ENCODE results near the gene S100A6.

DNA sequence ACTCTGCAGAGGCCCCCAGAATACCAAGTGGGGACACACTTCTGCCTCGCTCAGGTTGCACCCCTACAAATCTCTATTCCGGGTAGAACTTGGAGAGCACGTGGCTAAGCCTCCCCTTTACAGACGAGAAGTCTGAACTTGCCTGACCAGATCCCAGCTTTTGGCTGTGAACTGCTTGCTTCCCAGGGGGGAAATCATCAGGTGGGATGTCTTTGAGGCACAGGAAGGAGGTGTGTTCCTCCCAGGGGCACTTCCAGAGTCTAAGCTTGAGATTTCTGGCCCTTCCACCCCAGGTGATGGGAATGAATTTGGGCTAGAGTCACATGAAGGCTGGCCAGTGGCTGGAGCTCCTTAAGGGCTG, 14.6 kb upstream of the S100A6 start:
- TF ChIP-seq, protein P1, sequence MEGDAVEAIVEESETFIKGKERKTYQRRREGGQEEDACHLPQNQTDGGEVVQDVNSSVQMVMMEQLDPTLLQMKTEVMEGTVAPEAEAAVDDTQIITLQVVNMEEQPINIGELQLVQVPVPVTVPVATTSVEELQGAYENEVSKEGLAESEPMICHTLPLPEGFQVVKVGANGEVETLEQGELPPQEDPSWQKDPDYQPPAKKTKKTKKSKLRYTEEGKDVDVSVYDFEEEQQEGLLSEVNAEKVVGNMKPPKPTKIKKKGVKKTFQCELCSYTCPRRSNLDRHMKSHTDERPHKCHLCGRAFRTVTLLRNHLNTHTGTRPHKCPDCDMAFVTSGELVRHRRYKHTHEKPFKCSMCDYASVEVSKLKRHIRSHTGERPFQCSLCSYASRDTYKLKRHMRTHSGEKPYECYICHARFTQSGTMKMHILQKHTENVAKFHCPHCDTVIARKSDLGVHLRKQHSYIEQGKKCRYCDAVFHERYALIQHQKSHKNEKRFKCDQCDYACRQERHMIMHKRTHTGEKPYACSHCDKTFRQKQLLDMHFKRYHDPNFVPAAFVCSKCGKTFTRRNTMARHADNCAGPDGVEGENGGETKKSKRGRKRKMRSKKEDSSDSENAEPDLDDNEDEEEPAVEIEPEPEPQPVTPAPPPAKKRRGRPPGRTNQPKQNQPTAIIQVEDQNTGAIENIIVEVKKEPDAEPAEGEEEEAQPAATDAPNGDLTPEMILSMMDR (IDR thresholded peaks at IDR 0.05), result no peak
- TF ChIP-seq POLR2AphosphoS5 (IDR thresholded peaks at IDR 0.05; ENCODE audit: insufficient read depth in 1 of 2, low read depth in 1 of 2) (no peak), POLR2A (IDR thresholded peaks at IDR 0.05) (no peak)
